Breast epithelium (tissue), 3 donors: ENCODE measurements around the gene CACNA2D3.

Source experiments
- CTCF ChIP-seq, 3 donors: fragments of 450-650 bp; IDR thresholded peaks; one replicate each; pipeline ENCODE4 v1.5.1; 2016 to 2017; ENCODE audit warnings: antibody characterized with exemption in 3 of 3, mild to moderate bottlenecking in 3 of 3, moderate library complexity in 3 of 3
- POLR2A ChIP-seq: fragments of 450-650 bp; IDR thresholded peaks from one replicate; pipeline ENCODE4 v1.6.1; 2016; ENCODE audit warnings: antibody characterized with exemption, mild to moderate bottlenecking, moderate library complexity

GRCh38 chr3:54361746-54362283 is 239.5 kb downstream of the CACNA2D3 start:
- TF ChIP-seq CTCF (IDR thresholded peaks at IDR 0.05) (no peak), POLR2A (no peak)
